ENCODE data around the gene CASK. TPM values are rescaled to one million over a fixed set of nuclear protein-coding genes. Genes with fewer than 3 reads are reported as not detected.

CASK gene
- total and polyA plus RNA-seq, 2 donors from 2014 or later = 15.9 to 58.9 TPM

DNA sequence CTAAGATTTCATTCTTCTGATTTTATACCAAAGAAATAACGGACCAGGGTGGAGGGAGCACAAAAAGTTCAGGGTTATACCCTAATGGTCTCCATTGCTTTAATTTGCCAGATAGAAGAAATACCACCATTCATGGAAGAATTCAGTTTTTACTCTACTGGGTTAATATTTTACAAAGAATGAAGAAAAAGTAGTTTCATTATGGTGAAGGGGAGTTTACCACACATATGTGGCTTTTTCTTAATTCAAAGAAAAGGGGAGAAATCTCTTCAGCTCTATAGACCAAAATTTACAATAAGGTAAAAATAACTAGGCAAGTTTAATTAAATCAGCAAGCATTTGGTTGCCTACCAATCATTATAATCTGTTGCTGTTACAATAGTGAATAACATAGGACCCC is 37.6 kb downstream of the CASK start:
- FAIRE-seq (no peak), DNase-seq (no peak)
- no peaks in the 10 kb centered on the region for H3K4me1 ChIP-seq (ENCODE audit: control insufficient read depth in 2 of 3, insufficient read depth in 2 of 3, low read depth in 1 of 3, low read length in 3 of 3)
- H3K36me3 ChIP-seq (ENCODE audit: control insufficient read depth in 2 of 3, insufficient read depth in 3 of 3, low read length in 3 of 3) = no peaks in the 10 kb centered on the region
- no peaks in the 10 kb centered on the region for H3K27me3 ChIP-seq (ENCODE audit: control insufficient read depth, insufficient read depth, low read length)
- intact Hi-C loops (cut with DNase I) = no loop called here
- TF ChIP-seq, protein P1, sequence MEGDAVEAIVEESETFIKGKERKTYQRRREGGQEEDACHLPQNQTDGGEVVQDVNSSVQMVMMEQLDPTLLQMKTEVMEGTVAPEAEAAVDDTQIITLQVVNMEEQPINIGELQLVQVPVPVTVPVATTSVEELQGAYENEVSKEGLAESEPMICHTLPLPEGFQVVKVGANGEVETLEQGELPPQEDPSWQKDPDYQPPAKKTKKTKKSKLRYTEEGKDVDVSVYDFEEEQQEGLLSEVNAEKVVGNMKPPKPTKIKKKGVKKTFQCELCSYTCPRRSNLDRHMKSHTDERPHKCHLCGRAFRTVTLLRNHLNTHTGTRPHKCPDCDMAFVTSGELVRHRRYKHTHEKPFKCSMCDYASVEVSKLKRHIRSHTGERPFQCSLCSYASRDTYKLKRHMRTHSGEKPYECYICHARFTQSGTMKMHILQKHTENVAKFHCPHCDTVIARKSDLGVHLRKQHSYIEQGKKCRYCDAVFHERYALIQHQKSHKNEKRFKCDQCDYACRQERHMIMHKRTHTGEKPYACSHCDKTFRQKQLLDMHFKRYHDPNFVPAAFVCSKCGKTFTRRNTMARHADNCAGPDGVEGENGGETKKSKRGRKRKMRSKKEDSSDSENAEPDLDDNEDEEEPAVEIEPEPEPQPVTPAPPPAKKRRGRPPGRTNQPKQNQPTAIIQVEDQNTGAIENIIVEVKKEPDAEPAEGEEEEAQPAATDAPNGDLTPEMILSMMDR (IDR thresholded peaks at IDR 0.05; ENCODE audit: borderline replicate concordance, extremely low read depth, insufficient read depth) = no peak
- H3K4me3 ChIP-seq (ENCODE audit: low read length in 3 of 3) = no peak overlapping the region
- H3K9me3 ChIP-seq (ENCODE audit: control insufficient read depth in 2 of 3, insufficient read depth in 1 of 3, low read length in 3 of 3) = no peaks in the 10 kb centered on the region
- no peak overlapping the region for H3K9ac ChIP-seq (ENCODE audit: low read length in 3 of 3)
- H3K27ac ChIP-seq (ENCODE audit: low read depth in 2 of 2, low read length in 2 of 2) = no peak overlapping the region

DNA sequence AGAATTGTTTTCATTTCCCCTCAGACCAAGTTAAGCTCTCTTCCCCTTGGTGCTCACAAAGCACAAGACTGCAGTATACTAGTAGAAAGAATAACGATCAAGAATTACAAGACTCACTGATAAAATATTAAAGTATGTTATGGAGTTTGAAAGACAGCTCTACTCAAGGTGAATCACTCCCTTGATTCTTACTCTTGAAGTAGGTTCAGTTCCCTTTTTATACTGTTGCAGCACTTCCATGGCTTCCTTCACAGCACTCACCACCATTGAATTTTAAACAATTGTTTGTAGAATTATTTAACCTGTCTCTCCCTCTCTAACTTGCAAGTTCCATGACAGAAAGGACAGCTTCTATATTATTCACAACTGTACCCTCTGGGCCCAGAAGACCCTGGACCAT is 42.2 kb downstream of the CASK start:
- H3K4me3 ChIP-seq (ENCODE audit: low read length in 3 of 3) = no peak overlapping the region
- no peak overlapping the region for H3K9ac ChIP-seq (ENCODE audit: low read length in 3 of 3)
- TF ChIP-seq, protein P1 (IDR thresholded peaks at IDR 0.05; ENCODE audit: borderline replicate concordance, extremely low read depth, insufficient read depth) = no peak
- H3K4me1 ChIP-seq (ENCODE audit: control insufficient read depth in 2 of 3, insufficient read depth in 2 of 3, low read depth in 1 of 3, low read length in 3 of 3) = no peaks in the 10 kb centered on the region
- no peaks in the 10 kb centered on the region for H3K9me3 ChIP-seq (ENCODE audit: control insufficient read depth in 2 of 3, insufficient read depth in 1 of 3, low read length in 3 of 3)
- no peak overlapping the region for H3K27ac ChIP-seq (ENCODE audit: low read depth in 2 of 2, low read length in 2 of 2)
- intact Hi-C loops (cut with DNase I) = no loop called here
- H3K36me3 ChIP-seq (ENCODE audit: control insufficient read depth in 2 of 3, insufficient read depth in 3 of 3, low read length in 3 of 3) = no peaks in the 10 kb centered on the region
- no peaks in the 10 kb centered on the region for H3K27me3 ChIP-seq (ENCODE audit: control insufficient read depth, insufficient read depth, low read length)
- FAIRE-seq = no peak
- no peak for DNase-seq

DNA sequence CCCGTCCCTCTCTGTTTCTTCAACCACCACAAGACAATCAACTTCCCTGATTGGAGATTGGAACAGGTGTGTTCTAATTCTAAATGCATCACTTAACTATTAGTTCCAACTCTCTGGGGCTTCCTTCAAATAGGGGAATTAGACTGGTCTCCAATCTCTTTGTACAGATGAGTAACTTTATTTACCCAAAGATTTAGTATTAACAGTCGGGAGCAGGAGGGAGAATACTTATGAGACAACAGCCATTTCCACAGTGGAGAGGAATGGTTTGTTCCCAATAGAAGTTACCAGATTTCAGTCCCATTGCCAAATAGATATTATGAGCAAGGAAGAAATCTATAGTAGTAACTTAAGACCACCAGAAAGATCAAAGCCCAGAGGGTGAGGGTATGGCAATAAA is 46.2 kb downstream of the CASK start:
- H3K4me1 ChIP-seq (ENCODE audit: control insufficient read depth in 2 of 3, insufficient read depth in 2 of 3, low read depth in 1 of 3, low read length in 3 of 3) = no peaks in the 10 kb centered on the region
- no peak overlapping the region for H3K9ac ChIP-seq (ENCODE audit: low read length in 3 of 3)
- TF ChIP-seq, protein P1 (IDR thresholded peaks at IDR 0.05; ENCODE audit: borderline replicate concordance, extremely low read depth, insufficient read depth) = no peak
- no peaks in the 10 kb centered on the region for H3K36me3 ChIP-seq (ENCODE audit: control insufficient read depth in 2 of 3, insufficient read depth in 3 of 3, low read length in 3 of 3)
- H3K9me3 ChIP-seq (ENCODE audit: control insufficient read depth in 2 of 3, insufficient read depth in 1 of 3, low read length in 3 of 3) = no peaks in the 10 kb centered on the region
- H3K27me3 ChIP-seq (ENCODE audit: control insufficient read depth, insufficient read depth, low read length) = no peaks in the 10 kb centered on the region
- FAIRE-seq (no peak), DNase-seq (peak in 2 of 5 donors; percentile 2 to 3)
- H3K27ac ChIP-seq (ENCODE audit: low read depth in 2 of 2, low read length in 2 of 2) = no peak overlapping the region
- no peak overlapping the region for H3K4me3 ChIP-seq (ENCODE audit: low read length in 3 of 3)
- intact Hi-C loops (cut with DNase I) = no loop called here

DNA sequence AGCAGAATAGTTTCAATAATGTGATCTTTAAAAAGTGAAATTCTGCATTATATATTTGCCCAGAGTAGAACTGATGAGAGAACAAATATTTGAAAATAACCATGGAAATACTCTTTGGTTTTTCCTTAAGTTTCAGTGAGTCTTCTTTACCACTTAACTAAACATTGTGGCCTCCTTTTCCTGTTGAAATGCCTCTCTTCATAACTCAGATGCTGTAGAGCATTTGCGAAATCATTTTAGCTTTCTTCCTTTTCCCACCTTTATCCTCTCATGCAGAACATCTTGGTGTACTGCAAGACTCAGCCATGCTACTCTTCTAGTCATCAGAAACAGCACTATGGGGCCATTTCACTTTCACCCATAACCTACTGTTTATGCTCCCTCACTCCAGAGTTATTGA is 48.2 kb downstream of the CASK start:
- Histone ChIP-seq H3K4me3 (ENCODE audit: low read length in 3 of 3) (no peak overlapping the region), H3K9ac (ENCODE audit: low read length in 3 of 3) (no peak overlapping the region), H3K9me3 (ENCODE audit: control insufficient read depth in 2 of 3, insufficient read depth in 1 of 3, low read length in 3 of 3) (no peaks in the 10 kb centered on the region), H3K36me3 (ENCODE audit: control insufficient read depth in 2 of 3, insufficient read depth in 3 of 3, low read length in 3 of 3) (no peaks in the 10 kb centered on the region), H3K27me3 (ENCODE audit: control insufficient read depth, insufficient read depth, low read length) (no peaks in the 10 kb centered on the region), H3K27ac (ENCODE audit: low read depth in 2 of 2, low read length in 2 of 2) (no peak overlapping the region), H3K4me1 (ENCODE audit: control insufficient read depth in 2 of 3, insufficient read depth in 2 of 3, low read depth in 1 of 3, low read length in 3 of 3) (no peaks in the 10 kb centered on the region)
- FAIRE-seq (no peak), DNase-seq (no peak)
- TF ChIP-seq, protein P1 (IDR thresholded peaks at IDR 0.05; ENCODE audit: borderline replicate concordance, extremely low read depth, insufficient read depth) = no peak
- intact Hi-C loops (cut with DNase I) = no loop called here

Measured in kidney (tissue), 14 donors.